CD4-positive, alpha-beta T cell treated with Interleukin-1 beta for 1 hour (primary cell): ENCODE measurements around the gene BTD.
"Not testable (repeated sequence)": the region's sequence is repeated elsewhere in the genome, so short reads cannot be mapped to it uniquely, and the experiment has no call there.

Experiments used
- DNase-seq, 2 donors: peaks; one replicate each; pipeline ENCODE4 v3.0.0-alpha.2; 2020 to 2022

BTD gene

DNA sequence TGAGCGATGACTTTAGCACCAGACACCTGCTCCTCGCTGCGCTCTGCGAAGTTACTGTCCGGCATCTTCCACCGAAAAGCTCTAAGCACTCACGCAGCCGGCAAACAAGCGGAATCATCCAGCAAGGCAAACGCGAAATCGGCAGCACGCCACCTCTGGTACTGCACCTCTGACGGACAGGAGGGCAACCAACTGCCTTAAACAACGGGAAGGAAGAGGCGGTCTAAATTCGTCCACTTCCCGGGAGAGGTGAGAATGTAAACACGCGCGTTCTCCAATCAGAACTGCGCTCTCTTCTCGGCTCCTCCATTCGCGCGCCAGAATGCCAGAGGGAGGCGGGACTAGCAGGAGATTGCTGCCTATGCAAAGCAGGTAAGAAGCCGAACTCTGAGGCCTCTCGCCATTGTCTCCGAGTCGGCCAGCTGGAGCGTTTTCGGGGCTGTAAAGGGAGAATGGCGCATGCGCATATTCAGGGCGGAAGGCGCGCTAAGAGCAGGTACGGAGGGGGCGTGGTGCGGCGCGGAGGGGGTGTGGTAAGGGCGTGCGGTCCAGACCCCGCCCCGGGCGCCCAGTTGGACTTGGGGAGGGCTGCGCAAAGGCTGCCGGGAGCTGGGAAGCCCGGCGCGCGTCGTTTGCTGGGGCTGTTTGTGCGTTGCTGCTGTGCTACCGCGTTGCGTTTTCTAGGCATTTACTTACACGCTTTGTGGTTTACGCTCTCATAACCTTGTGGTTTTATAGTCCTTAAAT lies at the start of gene BTD, which contains the start of gene HACL1:
Gene BTD (plus strand): TSS at position 347 of the 747 bp plus-strand sequence. CDS start 33,695 bp downstream, outside the sequence.
Gene HACL1 (minus strand): TSS at position 171 of the 747 bp plus-strand sequence. CDS start 106 bp downstream, at position 65.
- peak; percentile 98 to 99 for DNase-seq

DNA sequence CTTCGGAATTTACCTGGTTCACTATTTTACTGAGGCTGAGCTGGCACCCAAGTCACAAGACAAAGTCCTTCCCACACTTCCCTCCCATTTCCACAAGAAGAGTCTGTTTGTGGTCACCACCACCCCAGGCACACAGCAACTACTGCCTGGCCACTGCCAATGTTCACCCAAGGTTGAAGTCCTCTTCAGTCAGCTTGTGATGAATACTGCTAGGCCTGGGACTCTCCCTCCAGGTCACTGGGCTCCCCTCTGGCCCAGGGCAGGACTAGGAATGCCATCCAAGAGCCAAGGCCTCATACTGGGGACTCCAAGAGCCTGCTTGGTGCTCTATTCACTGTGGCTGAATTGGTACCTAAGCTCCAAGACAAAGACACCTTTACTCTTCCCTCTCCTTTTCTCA lies 49.6 kb upstream of the BTD start:
- no peak for DNase-seq

DNA sequence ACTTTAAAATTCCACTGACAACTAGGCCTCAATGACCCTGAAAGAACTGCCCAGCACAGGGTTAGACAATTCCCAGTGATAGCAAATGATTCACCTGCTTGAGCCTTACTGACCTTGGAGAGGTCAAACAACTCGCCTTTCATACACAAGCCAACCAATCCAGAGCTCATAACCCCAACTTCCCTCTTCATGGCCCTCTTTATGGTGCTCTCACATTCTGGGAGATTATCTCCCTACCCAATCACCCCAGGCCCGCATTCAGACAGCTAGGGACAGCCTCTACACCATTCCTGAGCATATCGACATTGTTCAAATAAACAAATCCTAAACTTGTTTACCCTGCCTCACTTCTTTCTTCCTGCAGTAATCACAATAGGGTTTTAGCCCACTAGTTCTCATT lies 47.8 kb upstream of the BTD start:
- DNase-seq = no peak

DNA sequence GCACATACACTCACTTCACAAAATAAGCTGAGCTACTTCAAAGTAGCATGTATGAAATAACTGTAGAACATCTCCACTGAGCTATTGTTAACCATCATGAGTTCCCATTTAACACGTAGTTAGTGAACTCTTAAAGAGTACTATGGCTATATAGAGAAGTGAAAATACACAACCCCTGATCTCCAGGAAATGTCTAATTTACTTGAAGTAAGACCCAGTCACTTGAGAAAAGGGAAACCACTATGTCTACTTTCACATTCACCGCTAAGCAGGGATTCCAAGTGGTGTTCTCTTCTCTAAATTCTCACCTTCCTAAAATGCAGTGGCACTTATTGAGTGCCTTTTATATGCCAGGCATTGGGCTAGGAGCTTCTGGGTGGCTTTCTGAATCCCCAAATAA lies 45.0 kb upstream of the BTD start:
- DNase-seq = peak; percentile 3 to 16

DNA sequence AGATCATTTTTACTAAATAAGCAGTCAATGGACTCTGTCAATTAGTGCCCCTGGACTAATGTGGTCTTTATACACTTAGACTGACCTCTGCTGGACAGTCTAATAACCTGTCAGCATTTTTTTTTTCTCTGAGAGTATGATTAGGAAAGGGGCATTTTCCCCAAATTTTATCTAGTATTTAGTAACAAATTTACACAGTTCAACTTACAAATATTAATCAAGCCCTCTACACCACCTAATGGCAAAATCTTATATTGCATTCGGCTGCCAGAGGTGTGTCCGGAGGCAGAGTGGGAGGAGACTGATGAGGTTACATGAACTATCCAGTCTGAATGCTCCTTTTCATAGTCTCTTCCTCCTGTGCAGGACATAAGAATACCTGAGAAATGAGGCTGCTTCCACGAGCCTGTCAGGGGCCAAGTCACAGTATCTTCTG lies 44.0 kb upstream of the BTD start:
- DNase-seq = peak; percentile 70 to 86

DNA sequence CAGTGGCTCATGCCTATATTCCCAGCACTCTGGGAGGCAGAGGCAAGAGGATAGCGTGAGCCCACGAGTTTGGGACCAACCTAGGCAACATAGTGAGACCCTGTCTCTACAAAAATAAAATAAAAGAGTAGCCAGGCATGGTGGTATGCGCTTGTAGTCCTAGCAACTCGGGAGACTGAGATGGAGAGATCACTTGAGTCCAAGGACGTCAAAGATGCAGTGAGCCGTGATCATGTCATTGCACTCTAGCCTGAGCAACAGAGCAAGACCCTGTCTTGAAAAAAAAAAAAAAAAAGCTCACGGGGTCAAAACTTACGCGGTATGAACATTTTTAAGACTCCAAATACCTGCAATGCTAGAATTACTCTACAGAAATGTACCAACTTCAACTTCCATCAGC lies 43.0 kb upstream of the BTD start:
- DNase-seq = no peak

GRCh38 chr3:15562560-15562959 lies 39.0 kb upstream of the BTD start:
- no peak for DNase-seq

GRCh38 chr3:15563190-15563589 lies 38.4 kb upstream of the BTD start:
- DNase-seq = no peak

DNA sequence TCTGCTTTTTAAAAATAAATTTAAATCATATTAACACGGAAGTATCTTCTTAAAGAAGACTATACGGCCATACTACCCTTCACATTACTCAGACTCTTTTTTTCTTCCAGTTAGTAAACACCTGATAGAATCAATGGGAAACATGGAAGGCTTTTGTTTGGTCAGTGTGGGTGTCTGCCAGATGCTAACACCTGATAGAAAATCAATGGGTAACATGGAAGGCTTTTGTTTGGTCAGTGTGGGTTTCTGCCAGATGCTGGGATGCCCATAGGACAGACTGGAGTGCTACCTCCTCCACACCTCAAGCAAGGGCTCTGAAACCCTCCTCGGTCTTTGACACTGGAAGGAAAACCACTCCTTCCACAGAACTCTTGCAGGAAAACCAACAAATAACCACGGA lies 29.4 kb upstream of the BTD start:
- DNase-seq = no peak

DNA sequence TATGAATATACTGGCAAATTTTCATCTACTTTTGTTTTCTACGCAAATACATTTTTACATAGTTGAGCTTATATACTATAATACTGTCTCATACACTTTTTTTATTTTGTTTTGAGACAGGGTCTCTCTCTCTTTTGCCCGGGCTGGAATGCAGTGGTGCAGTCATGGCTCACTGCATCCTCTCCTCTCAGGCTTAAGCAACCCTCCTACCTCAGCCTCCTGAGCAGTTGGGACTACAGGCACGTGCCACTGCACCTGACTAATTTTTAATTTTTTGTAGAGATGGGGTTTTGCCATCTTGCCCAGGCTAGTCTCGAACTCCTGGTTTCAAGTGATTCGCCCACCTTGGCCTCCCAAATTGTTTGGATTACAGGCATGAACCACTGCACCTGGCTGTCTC lies 26.1 kb upstream of the BTD start:
- DNase-seq = no peak

GRCh38 chr3:15576475-15576874 lies 25.1 kb upstream of the BTD start:
- DNase-seq = no peak

- no peak for DNase-seq
These were observed 23.2 kb upstream of the BTD start for GRCh38 chr3:15578289-15578867.

DNA sequence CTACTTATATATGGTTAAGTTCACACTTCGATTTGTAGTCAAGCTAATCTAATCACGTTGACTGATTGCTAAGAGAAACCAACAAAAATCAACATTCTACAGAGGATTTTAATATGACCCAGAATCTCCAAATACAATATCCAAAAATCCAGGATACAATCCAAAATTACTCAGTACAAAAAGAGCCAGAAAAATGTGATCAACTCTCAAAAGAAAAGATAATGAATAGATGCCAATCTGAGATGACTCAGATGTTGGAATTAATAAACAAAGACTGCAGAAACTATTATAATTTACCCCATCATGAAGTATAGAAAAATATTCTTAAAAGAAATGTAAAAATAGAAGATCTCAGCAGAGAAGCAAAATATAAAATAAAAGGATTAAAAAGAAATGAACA lies 22.5 kb upstream of the BTD start:
- no peak for DNase-seq

GRCh38 chr3:15581471-15582394 lies 19.8 kb upstream of the BTD start:
- DNase-seq = no peak

DNA sequence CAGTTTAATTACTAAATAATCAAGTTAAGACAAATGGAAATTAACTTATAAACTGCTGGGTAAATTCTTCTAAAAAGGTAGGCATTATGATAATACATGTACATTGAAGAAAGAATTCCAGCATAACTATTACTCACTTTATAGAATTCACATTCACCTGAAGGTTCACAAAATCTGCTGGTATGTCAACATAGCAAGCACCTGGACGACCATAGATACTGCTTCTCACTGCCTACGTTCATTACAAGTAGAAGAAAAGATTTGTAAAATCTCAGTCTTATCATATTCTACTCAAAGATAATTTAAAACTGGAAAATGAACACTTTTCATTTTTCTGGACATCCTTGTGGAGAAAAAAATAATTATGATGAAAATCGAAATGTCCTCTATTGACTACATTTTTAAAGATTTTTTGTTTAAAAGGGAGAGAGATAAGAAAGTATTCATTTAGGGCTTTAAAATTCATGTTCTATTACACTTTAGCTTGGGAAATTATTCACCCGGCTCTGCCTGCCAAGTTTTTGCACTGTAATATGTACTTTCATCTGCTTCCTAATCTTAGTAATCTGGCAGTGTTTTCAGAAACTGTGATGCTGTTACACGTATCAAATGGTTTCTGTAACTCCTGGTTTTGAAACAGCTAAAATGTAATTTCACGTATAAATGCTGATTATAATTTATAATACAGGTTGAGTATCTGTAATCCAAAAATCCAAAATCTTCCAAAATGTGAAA lies 16.3 kb upstream of the BTD start:
- DNase-seq = no peak

GRCh38 chr3:15591242-15591641 lies 10.3 kb upstream of the BTD start:
- DNase-seq = no peak

DNA sequence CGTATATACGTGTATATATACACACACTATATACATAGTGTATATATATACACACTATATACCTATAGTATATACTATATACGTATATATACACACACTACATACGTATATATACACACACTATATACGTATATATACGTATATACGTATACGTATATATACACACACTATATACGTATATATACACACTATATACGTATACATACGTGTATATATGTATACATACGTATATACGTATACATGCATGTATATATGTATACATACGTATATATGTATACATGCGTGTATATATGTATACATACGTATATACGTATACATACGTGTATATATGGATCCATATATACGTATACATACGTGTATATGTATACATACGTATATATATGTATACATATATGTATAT lies 9.6 kb upstream of the BTD start:
- no peak for DNase-seq

- DNase-seq = no peak
These were observed 8.6 kb upstream of the BTD start for GRCh38 chr3:15592968-15593367.

DNA sequence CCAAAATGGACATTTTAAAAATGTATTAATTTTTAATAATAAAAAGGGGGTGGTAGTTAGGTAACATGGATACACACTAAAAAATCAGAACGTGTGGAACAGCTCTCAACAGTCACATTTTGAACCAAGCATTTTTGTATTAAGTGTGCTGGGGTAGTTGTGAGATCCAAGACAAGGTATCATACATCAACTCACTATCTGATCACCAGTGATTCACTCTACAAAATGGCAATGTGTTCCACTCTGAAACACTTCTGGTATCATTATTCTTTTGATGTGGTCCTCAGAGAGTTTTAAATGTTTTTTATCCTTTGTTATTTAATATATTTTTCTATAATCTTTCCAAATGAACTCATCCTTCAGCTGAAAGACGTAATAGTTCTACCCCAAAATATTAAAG lies 5.6 kb upstream of the BTD start:
- DNase-seq = no peak

DNA sequence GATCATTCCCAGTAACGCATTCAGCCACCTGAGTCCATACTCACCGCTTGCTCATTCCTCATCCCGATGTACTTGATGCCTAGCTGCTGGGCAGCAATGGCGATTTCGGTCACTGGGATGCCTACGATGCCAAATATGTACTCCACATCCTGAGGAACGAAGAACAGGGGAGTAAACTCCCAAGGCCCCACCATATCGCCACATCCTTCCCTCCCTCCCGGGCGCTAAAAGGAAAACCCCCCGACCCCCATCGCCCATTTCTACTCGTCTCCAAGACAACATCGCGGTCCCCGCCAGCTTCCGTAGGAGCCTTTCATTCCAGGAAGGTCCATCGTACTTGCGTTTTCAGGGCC lies 523 bp upstream of the BTD start:
- no peak for DNase-seq

- DNase-seq = no peak
These were observed 596 bp downstream of the BTD start for GRCh38 chr3:15602146-15602536.

DNA sequence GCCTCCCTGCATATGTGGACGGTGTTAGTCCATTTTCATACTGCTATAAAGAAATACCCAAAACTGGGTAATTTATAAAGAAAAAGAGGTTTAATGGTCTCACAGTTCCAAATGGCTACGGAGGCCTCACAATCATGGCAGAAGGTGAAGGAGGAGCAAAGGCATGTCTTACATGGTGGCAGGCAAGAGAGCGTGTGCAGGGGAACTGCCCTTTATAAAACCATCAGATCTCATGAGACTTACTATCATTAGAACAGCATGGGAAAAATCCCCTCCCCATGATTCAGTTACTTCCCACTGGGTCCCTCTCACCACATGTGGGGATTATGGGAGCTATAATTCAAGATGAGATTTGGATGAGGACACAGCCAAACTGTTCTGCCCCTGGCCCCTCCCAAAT lies 1.3 kb downstream of the BTD start:
- not testable (repeated sequence) for DNase-seq

- not testable (repeated sequence) for DNase-seq
These were observed 3.0 kb downstream of the BTD start for GRCh38 chr3:15604584-15604983.
